SK-N-SH treated with all-trans-retinoic acid at 6 μM for 48 hours (cell line): ENCODE measurements around the gene BRD4.

Source experiments
- ATAC-seq: fragments of 200-7000 bp; cut with Tn5 transposase; 3 replicates; pipeline ENCODE4 v1.9.1; 2020; ENCODE audit warnings: mild to moderate bottlenecking, moderate library complexity
- ARNTL ChIP-seq: fragments of 450-650 bp; formaldehyde crosslinking; IDR thresholded peaks from 2 replicates; pipeline ENCODE4 v1.5.0; 2020; ENCODE audit warnings: low read depth, mild to moderate bottlenecking, moderate library complexity, borderline replicate concordance
- BACH2 ChIP-seq: fragments of 250-450 bp; sonication (Bioruptor Pico); IDR thresholded peaks from 2 replicates; pipeline ENCODE4 v1.9.0; 2021; ENCODE audit warnings: mild to moderate bottlenecking, borderline replicate concordance
- CSDC2 ChIP-seq: fragments of 250-450 bp; sonication (Bioruptor Pico); IDR thresholded peaks from 2 replicates; pipeline ENCODE4 v1.5.0; 2020; ENCODE audit warnings: mild to moderate bottlenecking, moderate library complexity
- ESRRG ChIP-seq: fragments of 250-450 bp; sonication (Bioruptor Pico); IDR thresholded peaks from 2 replicates; pipeline ENCODE4 v1.6.1; 2021; ENCODE audit warnings: mild to moderate bottlenecking
- GLIS3 ChIP-seq: fragments of 250-450 bp; sonication (Bioruptor Pico); IDR thresholded peaks from 2 replicates; pipeline ENCODE4 v1.5.0; 2020; ENCODE audit warnings: mild to moderate bottlenecking, moderate library complexity
- ISL1 ChIP-seq: fragments of 250-450 bp; sonication (Bioruptor Pico); IDR thresholded peaks from 2 replicates; pipeline ENCODE4 v2.1.2; 2022; ENCODE audit warnings: mild to moderate bottlenecking, moderate library complexity
- OSR1 ChIP-seq: fragments of 250-450 bp; sonication (Bioruptor Pico); IDR thresholded peaks from 2 replicates; pipeline ENCODE4 v1.8.0; 2022; ENCODE audit warnings: moderate library complexity, mild to moderate bottlenecking, inconsistent platforms
- PATZ1 ChIP-seq: fragments of 250-450 bp; sonication (Bioruptor Pico); IDR thresholded peaks from 2 replicates; pipeline ENCODE4 v1.8.0; 2020; ENCODE audit warnings: mild to moderate bottlenecking, moderate library complexity, borderline replicate concordance
- PPARA ChIP-seq: fragments of 250-450 bp; sonication (Bioruptor Pico); IDR thresholded peaks from 2 replicates; pipeline ENCODE4 v1.5.0; 2020; ENCODE audit warnings: mild to moderate bottlenecking, borderline replicate concordance
- RARB ChIP-seq: fragments of 250-450 bp; sonication (Bioruptor Pico); IDR thresholded peaks from 2 replicates; pipeline ENCODE4 v1.8.0; 2021; ENCODE audit warnings: mild to moderate bottlenecking, moderate library complexity
- SNAI2 ChIP-seq: fragments of 250-450 bp; sonication (Bioruptor Pico); IDR thresholded peaks from 2 replicates; pipeline ENCODE4 v1.5.0; 2020; ENCODE audit warnings: mild to moderate bottlenecking, moderate library complexity
- TCF4 ChIP-seq: fragments of 250-450 bp; sonication (Bioruptor Pico); IDR thresholded peaks from 2 replicates; pipeline ENCODE4 v1.8.0; 2021; ENCODE audit warnings: mild to moderate bottlenecking, moderate library complexity, borderline replicate concordance
- TOX ChIP-seq: fragments of 250-450 bp; sonication (Bioruptor Pico); IDR thresholded peaks from 2 replicates; pipeline ENCODE4 v1.8.0; 2021; ENCODE audit warnings: mild to moderate bottlenecking, moderate library complexity, borderline replicate concordance
- ZC3H10 ChIP-seq: fragments of 250-450 bp; sonication (Bioruptor Pico); IDR thresholded peaks from 2 replicates; pipeline ENCODE4 v1.5.1; 2021; ENCODE audit warnings: mild to moderate bottlenecking, moderate library complexity
- ZFP3 ChIP-seq: fragments of 250-450 bp; sonication (Bioruptor Pico); IDR thresholded peaks from 2 replicates; pipeline ENCODE4 v1.5.0; 2020; ENCODE audit warnings: mild to moderate bottlenecking, moderate library complexity
- ZFP30 ChIP-seq: fragments of 450-650 bp; formaldehyde crosslinking; IDR thresholded peaks from 2 replicates; pipeline ENCODE4 v1.5.0; 2022; ENCODE audit warnings: mild to moderate bottlenecking, moderate library complexity
- ZNF565 ChIP-seq: fragments of 450-650 bp; formaldehyde crosslinking; conservative IDR thresholded peaks from 2 replicates; pipeline ENCODE4 v1.5.0; 2020; ENCODE audit warnings: low read depth, mild to moderate bottlenecking, moderate library complexity
- ZNF70 ChIP-seq: fragments of 450-650 bp; formaldehyde crosslinking; IDR thresholded peaks from 2 replicates; pipeline ENCODE4 v1.5.0; 2020; ENCODE audit warnings: mild to moderate bottlenecking, moderate library complexity
- ZNF8 ChIP-seq: fragments of 450-650 bp; formaldehyde crosslinking; IDR thresholded peaks from 2 replicates; pipeline ENCODE4 v1.5.0; 2020; ENCODE audit warnings: mild to moderate bottlenecking, moderate library complexity
- TF ChIP-seq, protein P1 (sequence below): fragments of 250-450 bp; sonication (Bioruptor Pico); IDR thresholded peaks from 2 replicates; pipeline ENCODE4 v1.5.1; 2020; ENCODE audit warnings: low read depth, mild to moderate bottlenecking, moderate library complexity
- TF ChIP-seq, protein P2 (sequence below): fragments of 250-450 bp; sonication (Bioruptor Pico); IDR thresholded peaks from 2 replicates; pipeline ENCODE4 v1.5.0; 2020; ENCODE audit warnings: mild to moderate bottlenecking, moderate library complexity

The BRD4 gene

DNA sequence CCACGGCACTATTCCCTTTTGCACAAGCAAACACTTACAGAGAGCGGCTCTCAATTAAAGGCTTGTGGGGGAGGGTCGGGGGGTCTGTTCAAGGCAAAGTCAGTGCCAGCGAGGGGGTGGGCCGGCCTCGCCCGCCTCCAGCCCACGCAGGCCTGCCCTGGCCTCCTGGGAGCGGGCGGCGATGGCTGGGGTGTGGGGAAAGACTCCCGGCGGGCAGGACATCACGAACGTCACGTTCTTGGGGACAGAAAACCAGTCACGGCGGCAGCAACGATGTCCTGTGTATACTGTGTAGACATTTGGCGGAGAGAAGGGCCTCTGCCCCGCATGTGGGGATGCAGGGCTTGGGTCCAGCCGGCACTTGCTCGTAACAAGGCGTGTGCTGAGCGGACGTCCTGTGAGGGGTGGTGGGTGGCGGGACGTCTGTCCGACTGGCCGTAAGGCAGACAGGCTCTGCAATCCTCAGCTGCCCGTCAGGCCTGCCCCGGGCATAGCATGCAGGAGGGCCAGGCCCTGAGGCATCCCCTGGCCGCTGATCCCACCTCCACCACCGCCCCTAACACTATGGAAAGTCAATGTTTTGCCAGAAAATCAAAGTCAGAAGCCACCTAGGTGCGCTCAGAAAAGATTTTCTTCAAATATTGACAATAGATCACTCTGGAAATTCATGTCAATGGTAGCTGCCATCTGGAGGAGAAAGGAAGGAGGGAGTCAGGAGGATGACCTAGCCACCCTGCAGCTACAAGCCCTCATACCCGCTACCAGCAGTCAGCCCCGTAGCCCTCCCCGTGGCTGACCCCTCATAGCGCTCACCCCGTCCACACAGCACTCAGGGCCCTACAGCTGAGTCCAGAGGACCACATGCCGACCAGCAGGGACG is 94.3 kb downstream of the BRD4 start:
- TF ChIP-seq ISL1 (CRISPR knock-in tag) = no peak
- TF ChIP-seq, protein P1, sequence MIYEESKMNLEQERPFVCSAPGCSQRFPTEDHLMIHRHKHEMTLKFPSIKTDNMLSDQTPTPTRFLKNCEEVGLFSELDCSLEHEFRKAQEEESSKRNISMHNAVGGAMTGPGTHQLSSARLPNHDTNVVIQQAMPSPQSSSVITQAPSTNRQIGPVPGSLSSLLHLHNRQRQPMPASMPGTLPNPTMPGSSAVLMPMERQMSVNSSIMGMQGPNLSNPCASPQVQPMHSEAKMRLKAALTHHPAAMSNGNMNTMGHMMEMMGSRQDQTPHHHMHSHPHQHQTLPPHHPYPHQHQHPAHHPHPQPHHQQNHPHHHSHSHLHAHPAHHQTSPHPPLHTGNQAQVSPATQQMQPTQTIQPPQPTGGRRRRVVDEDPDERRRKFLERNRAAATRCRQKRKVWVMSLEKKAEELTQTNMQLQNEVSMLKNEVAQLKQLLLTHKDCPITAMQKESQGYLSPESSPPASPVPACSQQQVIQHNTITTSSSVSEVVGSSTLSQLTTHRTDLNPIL = no peak
- TF ChIP-seq RARB (CRISPR knock-in tag) = no peak
- TF ChIP-seq, protein P2, sequence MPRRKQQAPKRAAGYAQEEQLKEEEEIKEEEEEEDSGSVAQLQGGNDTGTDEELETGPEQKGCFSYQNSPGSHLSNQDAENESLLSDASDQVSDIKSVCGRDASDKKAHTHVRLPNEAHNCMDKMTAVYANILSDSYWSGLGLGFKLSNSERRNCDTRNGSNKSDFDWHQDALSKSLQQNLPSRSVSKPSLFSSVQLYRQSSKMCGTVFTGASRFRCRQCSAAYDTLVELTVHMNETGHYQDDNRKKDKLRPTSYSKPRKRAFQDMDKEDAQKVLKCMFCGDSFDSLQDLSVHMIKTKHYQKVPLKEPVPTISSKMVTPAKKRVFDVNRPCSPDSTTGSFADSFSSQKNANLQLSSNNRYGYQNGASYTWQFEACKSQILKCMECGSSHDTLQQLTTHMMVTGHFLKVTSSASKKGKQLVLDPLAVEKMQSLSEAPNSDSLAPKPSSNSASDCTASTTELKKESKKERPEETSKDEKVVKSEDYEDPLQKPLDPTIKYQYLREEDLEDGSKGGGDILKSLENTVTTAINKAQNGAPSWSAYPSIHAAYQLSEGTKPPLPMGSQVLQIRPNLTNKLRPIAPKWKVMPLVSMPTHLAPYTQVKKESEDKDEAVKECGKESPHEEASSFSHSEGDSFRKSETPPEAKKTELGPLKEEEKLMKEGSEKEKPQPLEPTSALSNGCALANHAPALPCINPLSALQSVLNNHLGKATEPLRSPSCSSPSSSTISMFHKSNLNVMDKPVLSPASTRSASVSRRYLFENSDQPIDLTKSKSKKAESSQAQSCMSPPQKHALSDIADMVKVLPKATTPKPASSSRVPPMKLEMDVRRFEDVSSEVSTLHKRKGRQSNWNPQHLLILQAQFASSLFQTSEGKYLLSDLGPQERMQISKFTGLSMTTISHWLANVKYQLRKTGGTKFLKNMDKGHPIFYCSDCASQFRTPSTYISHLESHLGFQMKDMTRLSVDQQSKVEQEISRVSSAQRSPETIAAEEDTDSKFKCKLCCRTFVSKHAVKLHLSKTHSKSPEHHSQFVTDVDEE (CRISPR knock-in tag) = no peak
- no peak for TF ChIP-seq ZNF70 (CRISPR knock-in tag)
- no peak for TF ChIP-seq ZNF565
- TF ChIP-seq ZNF8 (CRISPR knock-in tag) = no peak
- no peak for TF ChIP-seq BACH2 (CRISPR knock-in tag)
- no peak for TF ChIP-seq ZFP3 (CRISPR knock-in tag)
- no peak for TF ChIP-seq GLIS3 (CRISPR knock-in tag)
- no peak for TF ChIP-seq ZC3H10 (CRISPR knock-in tag)
- TF ChIP-seq SNAI2 (CRISPR knock-in tag) = no peak
- TF ChIP-seq TOX (CRISPR knock-in tag) = no peak
- TF ChIP-seq CSDC2 = no peak
- TF ChIP-seq PATZ1 = no peak
- no peak for TF ChIP-seq ARNTL
- TF ChIP-seq ZFP30 (CRISPR knock-in tag) = no peak
- no peak for TF ChIP-seq TCF4 (CRISPR knock-in tag)
- no peak for TF ChIP-seq OSR1 (CRISPR knock-in tag)
- TF ChIP-seq PPARA (CRISPR knock-in tag) = no peak
- TF ChIP-seq, all 23 proteins: peak for 0
- ATAC-seq = no peak

DNA sequence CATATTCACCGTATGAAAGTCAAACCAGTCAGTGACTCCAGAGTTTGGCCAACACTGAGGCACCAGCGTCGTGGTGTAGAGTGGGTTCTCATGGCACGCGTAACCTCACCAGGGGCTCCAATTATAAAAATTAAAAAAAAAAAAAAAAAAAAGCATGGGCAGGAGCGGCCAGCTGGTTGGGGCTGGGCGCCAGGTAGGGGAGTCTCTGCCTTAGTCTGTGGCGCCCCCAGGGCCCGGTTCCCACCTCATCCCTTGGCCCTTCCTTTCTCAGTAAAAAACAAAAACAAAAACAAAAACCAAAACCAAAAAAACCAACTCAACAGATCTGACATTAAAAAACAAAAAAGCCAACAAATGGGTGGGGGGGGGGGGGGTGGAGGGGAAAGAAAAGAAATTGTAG is 95.5 kb downstream of the BRD4 start:
- no peak for ATAC-seq
- TF ChIP-seq, protein P2 (CRISPR knock-in tag) = no peak
- no peak for TF ChIP-seq PATZ1
- no peak for TF ChIP-seq TCF4 (CRISPR knock-in tag)
- TF ChIP-seq ZFP30 (CRISPR knock-in tag) = no peak
- TF ChIP-seq, protein P1 = no peak
- no peak for TF ChIP-seq BACH2 (CRISPR knock-in tag)
- no peak for TF ChIP-seq SNAI2 (CRISPR knock-in tag)
- no peak for TF ChIP-seq CSDC2
- TF ChIP-seq ZNF8 (CRISPR knock-in tag) = no peak
- TF ChIP-seq ESRRG (CRISPR knock-in tag) = no peak
